HG02678 (cell line): ENCODE results near the gene TCF23.
"Not testable (repeated sequence)": the region's sequence is repeated elsewhere in the genome, so short reads cannot be mapped to it uniquely, and the experiment has no call there.

Source experiments
- ATAC-seq: cut with Tn5 transposase; IDR thresholded peaks from one replicate; pipeline ENCODE4 v1.9.1; 2021; ENCODE audit warnings: mild to moderate bottlenecking, moderate library complexity; ENCODE audit not compliant: unreplicated experiment

TCF23 gene

DNA sequence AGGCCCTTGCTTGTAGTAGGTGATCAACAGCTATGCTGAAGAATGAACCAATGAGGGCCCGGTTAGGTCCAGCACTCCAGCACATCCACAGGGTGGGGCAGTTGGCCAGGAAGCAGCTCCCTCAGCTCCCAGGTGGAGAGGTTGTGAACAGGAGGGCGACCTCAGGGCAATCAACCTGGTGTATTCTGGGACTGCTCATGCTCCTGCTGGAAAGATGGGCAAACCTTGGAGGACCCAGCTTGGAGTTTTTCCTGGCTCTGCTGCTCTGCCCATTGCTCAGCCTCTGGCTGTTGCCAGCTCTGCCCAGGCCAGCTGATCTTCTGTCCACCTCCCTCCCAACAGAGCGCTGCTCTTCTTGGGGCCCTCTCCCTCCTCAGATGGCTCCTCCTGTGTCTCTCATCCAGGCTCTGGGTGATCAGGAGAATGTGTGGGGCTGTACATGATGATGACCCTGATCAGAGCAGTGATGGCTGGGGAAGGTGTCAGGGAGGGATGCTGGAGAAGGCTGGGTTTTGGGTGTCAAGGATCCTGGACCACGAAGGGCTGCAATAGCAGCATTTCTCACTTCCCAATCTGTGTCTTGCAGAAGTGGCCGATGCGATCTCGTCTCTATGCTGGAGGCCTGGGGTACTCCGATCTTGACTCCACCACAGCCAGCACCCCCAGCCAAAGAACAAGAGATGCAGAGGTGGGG, 3.4 kb downstream of the TCF23 start:
- no peak for ATAC-seq

DNA sequence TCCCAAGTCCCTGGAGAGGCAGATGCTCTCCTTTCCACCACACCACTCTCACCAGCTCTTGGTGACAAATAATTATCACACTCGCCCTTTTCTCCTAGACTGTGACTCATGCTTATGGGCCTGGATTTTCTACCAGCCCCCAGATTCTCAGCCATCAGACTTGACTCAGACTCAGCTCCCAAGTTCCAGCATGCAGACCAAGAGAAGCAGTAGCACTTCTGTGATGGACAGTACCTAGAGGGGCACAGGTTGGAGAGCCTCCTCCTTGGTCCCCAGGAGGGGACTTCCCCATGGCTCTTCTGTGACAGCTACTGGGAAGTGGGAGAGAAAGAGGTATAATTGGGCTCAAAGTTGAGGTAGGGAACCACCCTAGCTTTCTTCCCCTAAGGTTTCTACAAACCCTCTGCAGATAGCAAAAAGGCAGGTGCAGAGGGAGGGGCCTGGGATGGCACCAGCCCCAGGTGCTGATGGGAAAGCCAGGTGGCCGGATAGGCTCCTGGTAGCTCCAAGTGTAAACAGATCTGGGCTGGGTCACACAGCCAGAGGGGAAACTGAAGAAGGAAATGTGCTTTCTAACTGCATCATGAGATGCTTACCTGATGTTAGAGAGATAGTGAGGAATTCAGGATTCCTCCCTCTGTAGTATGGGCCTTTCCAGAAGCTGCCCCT, 4.1 kb downstream of the TCF23 start:
- ATAC-seq: no peak

- ATAC-seq: no peak
These were observed 5.7 kb downstream of the TCF23 start for GRCh38 chr2:27154488-27154887.

- ATAC-seq: no peak
These were observed 6.3 kb downstream of the TCF23 start for GRCh38 chr2:27155069-27155520.

- no peak for ATAC-seq
These were observed 9.7 kb downstream of the TCF23 start for GRCh38 chr2:27158468-27158867.

DNA sequence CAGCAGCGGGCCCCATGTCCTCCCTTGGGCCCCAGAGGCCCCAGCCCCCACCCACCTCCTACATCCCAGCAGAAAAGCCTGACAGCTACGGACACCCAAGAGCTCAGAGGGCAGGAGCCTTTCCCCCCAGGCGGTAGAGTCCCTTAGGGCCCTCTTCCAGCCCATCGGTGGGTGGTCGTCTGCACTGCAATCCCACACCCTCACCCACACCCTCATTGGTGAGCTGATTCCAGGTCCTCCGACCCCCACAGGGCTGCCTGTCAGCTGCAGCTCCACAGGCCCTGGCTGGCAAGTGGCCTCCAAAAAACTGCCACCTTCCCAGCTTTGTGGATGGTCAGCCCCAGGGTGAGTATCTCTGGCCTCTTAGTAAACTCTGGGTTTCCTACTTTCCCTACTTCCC, 10.5 kb downstream of the TCF23 start:
- no peak for ATAC-seq

DNA sequence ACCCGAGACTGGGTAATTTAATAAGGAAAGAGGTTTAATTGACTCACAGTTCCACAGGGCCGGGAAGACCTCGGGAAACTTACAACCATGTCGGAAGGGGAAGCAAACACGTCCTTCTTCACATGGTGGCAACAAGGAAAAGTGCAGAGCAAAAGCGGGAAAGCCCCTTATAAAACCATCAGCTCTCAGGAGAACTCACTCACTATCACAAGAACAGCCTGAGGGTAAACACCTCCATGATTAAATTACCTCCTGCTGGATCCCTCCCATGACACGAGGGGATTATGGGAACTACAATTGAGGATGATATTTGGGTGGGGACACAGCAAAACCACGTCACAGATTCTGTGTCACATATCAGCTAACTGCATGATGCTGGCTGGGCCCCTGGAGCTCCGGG, 11.4 kb downstream of the TCF23 start:
- no peak for ATAC-seq

GRCh38 chr2:27162151-27163121, 13.6 kb downstream of the TCF23 start:
- ATAC-seq: no peak

DNA sequence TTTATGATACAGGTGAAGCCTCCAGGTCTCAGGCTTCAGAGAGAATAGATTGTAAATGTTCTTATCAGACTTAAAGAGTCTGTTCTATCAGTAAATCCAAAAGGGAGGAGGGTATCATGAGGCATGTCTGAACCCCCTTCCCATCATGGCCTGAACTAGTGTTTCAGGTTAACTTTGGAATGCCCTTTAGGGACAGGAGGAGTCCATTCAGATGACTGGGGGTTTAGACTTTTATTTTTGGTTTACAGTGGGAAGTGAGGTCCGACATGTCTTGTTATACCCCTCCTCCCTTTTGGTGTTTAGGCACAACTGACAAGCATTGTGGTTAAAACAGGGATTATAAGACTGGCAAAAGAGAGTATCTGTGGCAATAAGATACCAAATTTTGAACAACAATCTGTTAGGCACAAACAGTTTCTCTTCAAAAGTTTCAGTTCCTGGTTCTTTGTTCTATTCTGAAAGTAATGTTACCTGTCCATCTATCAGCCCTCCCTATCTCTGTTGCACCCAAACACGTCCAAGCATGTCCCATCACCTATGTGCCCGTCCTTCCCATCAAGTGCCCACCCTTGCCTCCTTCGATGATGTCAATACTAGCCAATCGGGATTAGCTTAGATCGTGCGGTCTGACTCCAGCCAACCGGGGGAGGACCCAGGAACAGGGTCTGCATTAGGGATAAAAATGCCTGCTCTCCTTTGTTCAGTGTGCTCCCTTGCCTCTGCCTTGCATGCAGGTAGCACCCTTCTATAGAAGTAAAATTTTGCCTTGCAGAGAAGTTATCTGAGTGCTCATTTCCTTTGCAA, 16.4 kb downstream of the TCF23 start:
- no peak for ATAC-seq

- no peak for ATAC-seq
These were observed 22.0 kb downstream of the TCF23 start for GRCh38 chr2:27170581-27171337.

DNA sequence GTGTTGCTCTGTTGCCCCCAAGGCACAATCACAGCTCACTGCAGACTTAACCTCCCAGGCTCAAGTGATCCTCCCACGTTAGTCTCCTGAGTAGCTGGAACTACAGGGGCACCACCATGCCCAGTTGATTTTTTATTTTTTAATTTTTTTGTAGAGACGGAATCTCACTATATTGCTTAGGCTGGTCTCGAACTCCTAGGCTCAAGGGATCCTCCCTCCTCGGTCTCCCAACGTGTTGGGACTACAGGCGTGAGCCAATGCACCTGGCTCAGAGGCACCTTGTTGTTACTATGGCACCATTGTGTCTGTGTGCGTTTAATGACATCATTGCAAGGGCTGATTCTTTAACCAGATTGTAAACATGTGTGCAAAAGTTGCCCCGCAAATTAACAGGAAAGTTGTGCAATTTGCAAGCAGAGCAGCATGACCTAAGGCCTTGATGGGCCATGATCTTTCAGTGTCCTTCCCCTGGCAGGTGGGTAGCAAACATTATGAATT, 22.6 kb downstream of the TCF23 start:
- ATAC-seq: no peak

GRCh38 chr2:27174638-27175037, 25.8 kb downstream of the TCF23 start:
- no peak for ATAC-seq

DNA sequence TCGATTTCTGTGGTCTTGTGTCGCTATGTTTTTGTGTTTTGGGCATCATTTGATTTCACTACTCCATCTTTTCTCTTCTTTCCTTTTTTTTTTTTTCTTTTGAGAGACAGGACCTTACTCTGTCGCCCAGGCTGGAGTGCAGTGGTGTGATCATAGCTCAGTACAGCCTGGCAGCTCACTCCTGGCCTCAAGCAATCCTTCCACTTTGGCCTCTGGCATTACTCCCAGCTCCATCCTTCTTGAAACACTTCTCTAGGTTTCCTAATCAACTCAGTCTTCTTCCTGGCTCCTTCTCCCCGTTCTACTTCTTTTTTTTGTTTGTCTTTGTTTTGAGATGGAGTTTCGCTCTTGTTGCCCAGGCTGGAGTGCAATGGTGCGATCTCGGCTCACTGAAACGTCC, 26.5 kb downstream of the TCF23 start:
- ATAC-seq: no peak

GRCh38 chr2:27175781-27176180, 27.0 kb downstream of the TCF23 start:
- not testable (repeated sequence) for ATAC-seq

- no peak for ATAC-seq
These were observed 28.9 kb downstream of the TCF23 start for GRCh38 chr2:27177441-27178351.

- ATAC-seq: no peak
These were observed 29.7 kb downstream of the TCF23 start for GRCh38 chr2:27178469-27178868.

GRCh38 chr2:27179344-27180000, 30.7 kb downstream of the TCF23 start:
- ATAC-seq: no peak

- no peak for ATAC-seq
These were observed 33.5 kb downstream of the TCF23 start for GRCh38 chr2:27182346-27182745.
